H1 (cell line): Measurements from ENCODE around the gene NMU. TPM values are rescaled to one million over a fixed set of nuclear protein-coding genes. Genes with fewer than 3 reads are reported as not detected.

Experiments
- CTCF ChIA-PET: fragments of 300-600 bp; sonication (Branson Sonifier 250); formaldehyde crosslinking; loops from one replicate; lab custom pipeline; 2021; ENCODE audit not compliant: partially characterized antibody; lab: Charles Lee
- POLR2A ChIA-PET: fragments of 300-600 bp; sonication (Branson Sonifier 250); formaldehyde crosslinking; loops from one replicate; lab custom pipeline; 2021; ENCODE audit warnings: inconsistent platforms; ENCODE audit not compliant: partially characterized antibody; lab: Charles Lee
- DNase-seq, 2 experiments: peaks; one replicate each; pipeline versions ENCODE4 v3.0.0 to v3.0.0-alpha.2; 2010 to 2022; ENCODE audit warnings: low spot score in 2 of 2, low read depth in 1 of 2, mixed read lengths in 1 of 2
- FAIRE-seq: peaks from 2 replicates; lab custom pipeline; 2011; peaks lifted over from hg19 to GRCh38; lab: Jason Lieb, UNC
- H2AFZ ChIP-seq: 2 replicates; pipeline ENCODE4 v1.8.1; 2012; ENCODE audit warnings: low read length, inconsistent platforms
- H2AK5ac ChIP-seq: 2 replicates; pipeline ENCODE4 v1.6.1; 2013; ENCODE audit warnings: low read depth, low read length
- H2BK120ac ChIP-seq: replicated peaks from 2 replicates; pipeline ENCODE3; 2013; ENCODE audit warnings: low read depth, low read length, inconsistent platforms
- H2BK12ac ChIP-seq: 2 replicates; pipeline ENCODE4 v1.6.1; 2013; ENCODE audit warnings: low read depth, low read length
- H2BK15ac ChIP-seq: 2 replicates; pipeline ENCODE4 v1.6.1; 2013; ENCODE audit warnings: low read length
- H2BK20ac ChIP-seq: 2 replicates; pipeline ENCODE4 v1.6.1; 2013; ENCODE audit warnings: low read length
- H2BK5ac ChIP-seq: 2 replicates; pipeline ENCODE4 v1.6.1; 2013; ENCODE audit warnings: low read depth, low read length
- H3K14ac ChIP-seq: 2 replicates; pipeline ENCODE4 v1.6.1; 2013; ENCODE audit warnings: inconsistent platforms; ENCODE audit not compliant: insufficient read length
- H3K18ac ChIP-seq: 2 replicates; pipeline ENCODE4 v1.6.1; 2013; ENCODE audit warnings: low read length; ENCODE audit errors: extremely low read depth
- H3K23ac ChIP-seq: 2 replicates; pipeline ENCODE4 v1.6.1; 2013; ENCODE audit warnings: inconsistent platforms; ENCODE audit not compliant: insufficient read length
- H3K23me2 ChIP-seq: 2 replicates; pipeline ENCODE4 v1.6.1; 2013; ENCODE audit warnings: low read depth, low read length
- H3K27ac ChIP-seq: 2 replicates; pipeline ENCODE4 v1.6.1; 2011; ENCODE audit warnings: low read depth, low read length, inconsistent platforms
- H3K27me3 ChIP-seq, 4 experiments: replicated peaks in 1 of 4; 1 replicate in 1 of 4; 2 replicates in 3 of 4; pipeline versions ENCODE4 v1.6.1 to v1.8.1; 2011 to 2013; ENCODE audit warnings: low read length in 3 of 4, mild to moderate bottlenecking in 3 of 4, inconsistent platforms in 2 of 4, mixed read lengths in 2 of 4, moderate library complexity in 1 of 4; ENCODE audit not compliant: control insufficient read depth in 3 of 4, insufficient read depth in 3 of 4; ENCODE audit errors: extremely low read depth in 1 of 4
- H3K36me3 ChIP-seq, 4 experiments: 2 replicates each; pipeline versions ENCODE4 v1.6.1 to v1.8.1; 2011 to 2013; ENCODE audit warnings: mild to moderate bottlenecking in 4 of 4, low read length in 3 of 4, moderate library complexity in 2 of 4, control low read depth in 1 of 4, inconsistent platforms in 1 of 4; ENCODE audit not compliant: insufficient read depth in 4 of 4, control insufficient read depth in 2 of 4
- H3K4ac ChIP-seq: replicated peaks from 2 replicates; pipeline ENCODE3; 2013; ENCODE audit warnings: low read length, low read depth, mixed read lengths, inconsistent platforms; ENCODE audit not compliant: insufficient read length
- H3K4me1 ChIP-seq, 4 experiments: replicated peaks in 1 of 4; 1 replicate in 1 of 4; 2 replicates in 3 of 4; pipeline versions ENCODE4 v1.6.1 to v1.8.1; 2011 to 2013; ENCODE audit warnings: low read length in 3 of 4, inconsistent platforms in 2 of 4, mixed read lengths in 1 of 4; ENCODE audit not compliant: insufficient read depth in 4 of 4, control insufficient read depth in 3 of 4
- H3K4me2 ChIP-seq, 2 experiments: 2 replicates each; pipeline versions ENCODE4 v1.6.1 to v1.8.1; 2011 to 2013; ENCODE audit warnings: low read depth in 2 of 2, low read length in 2 of 2, control low read depth in 1 of 2, inconsistent platforms in 1 of 2, mild to moderate bottlenecking in 1 of 2; ENCODE audit not compliant: insufficient read depth in 1 of 2
- H3K4me3 ChIP-seq, 4 experiments: fragments of 200-600, 300-600 bp in 1 of 4; sonication (generic), shearing (Covaris generic), sonication (Bioruptor Twin) in 1 of 4; 2 replicates each; pipeline versions ENCODE4 v1.5.1 to v1.8.1; 2011 to 2016; ENCODE audit warnings: low read length in 4 of 4, low read depth in 3 of 4, control low read depth in 2 of 4, inconsistent platforms in 2 of 4, mild to moderate bottlenecking in 2 of 4, mixed read lengths in 1 of 4, moderate library complexity in 1 of 4; ENCODE audit not compliant: insufficient read depth in 2 of 4; ENCODE audit errors: extremely low read depth in 1 of 4
- H3K56ac ChIP-seq: replicated peaks from 2 replicates; pipeline ENCODE3; 2013; ENCODE audit warnings: low read depth, mild to moderate bottlenecking, mixed read lengths, low read length, inconsistent platforms; ENCODE audit not compliant: insufficient read length
- H3K79me1 ChIP-seq: 2 replicates; pipeline ENCODE4 v1.6.1; 2013; ENCODE audit warnings: low read depth, low read length, control low read depth
- H3K79me2 ChIP-seq, 2 experiments: 2 replicates each; pipeline versions ENCODE4 v1.6.1 to v1.8.1; 2012 to 2013; ENCODE audit warnings: low read length in 2 of 2, mild to moderate bottlenecking in 2 of 2, inconsistent platforms in 1 of 2; ENCODE audit not compliant: insufficient read depth in 2 of 2, control insufficient read depth in 1 of 2
- H3K9ac ChIP-seq, 4 experiments: replicated peaks in 1 of 4; 1 replicate in 1 of 4; 2 replicates in 3 of 4; pipeline versions ENCODE4 v1.6.1 to v1.8.1; 2011 to 2013; ENCODE audit warnings: low read depth in 3 of 4, low read length in 3 of 4, control low read depth in 2 of 4, mild to moderate bottlenecking in 2 of 4, moderate library complexity in 2 of 4, inconsistent platforms in 1 of 4; ENCODE audit errors: extremely low read depth in 1 of 4
- H3K9me3 ChIP-seq, 2 experiments: 2 replicates each; pipeline versions ENCODE4 v1.6.1 to v1.8.1; 2012 to 2013; ENCODE audit warnings: mild to moderate bottlenecking in 2 of 2, moderate library complexity in 2 of 2, control low read depth in 1 of 2, inconsistent platforms in 1 of 2, low read depth in 1 of 2, low read length in 1 of 2, mixed read lengths in 1 of 2; ENCODE audit not compliant: insufficient read depth in 2 of 2
- H4K20me1 ChIP-seq, 2 experiments: replicated peaks in 1 of 2; 2 replicates each; pipeline versions ENCODE3 to v1.8.1; 2011 to 2013; ENCODE audit warnings: inconsistent platforms in 2 of 2, low read length in 2 of 2, mild to moderate bottlenecking in 1 of 2; ENCODE audit not compliant: insufficient read depth in 2 of 2, control insufficient read depth in 1 of 2
- H4K5ac ChIP-seq: 2 replicates; pipeline ENCODE4 v1.6.1; 2013; ENCODE audit warnings: low read length, low read depth, mixed read lengths, inconsistent platforms; ENCODE audit not compliant: insufficient read length
- H4K8ac ChIP-seq: 2 replicates; pipeline ENCODE4 v1.8.0; 2013; ENCODE audit warnings: mild to moderate bottlenecking, moderate library complexity, low read length, inconsistent platforms; ENCODE audit not compliant: insufficient read depth; ENCODE audit errors: extremely low read depth
- H4K91ac ChIP-seq: replicated peaks from 2 replicates; pipeline ENCODE3; 2013; ENCODE audit warnings: low read length, mixed read lengths, inconsistent platforms; ENCODE audit not compliant: insufficient read length
- CHD2 ChIP-seq: IDR thresholded peaks from 2 replicates; pipeline ENCODE4 v1.6.1; 2012; ENCODE audit warnings: low read length, improper control_type of control experiment
- HDAC6 ChIP-seq: IDR thresholded peaks from one replicate; pipeline ENCODE4 v1.7.1; 2012; ENCODE audit warnings: low read depth, mild to moderate bottlenecking, inconsistent platforms, low read length, moderate library complexity
- NANOG ChIP-seq: IDR thresholded peaks from 2 replicates; pipeline ENCODE4 v1.6.1; 2011; ENCODE audit warnings: low read length, low read depth, mild to moderate bottlenecking, inconsistent platforms; ENCODE audit not compliant: insufficient read depth, poor library complexity, severe bottlenecking
- PHF8 ChIP-seq: fragments of 200-600 bp; sonication (generic); conservative IDR thresholded peaks from 2 replicates; pipeline ENCODE4 v1.7.1; 2012; ENCODE audit warnings: low read depth, mild to moderate bottlenecking, inconsistent platforms, low read length, moderate library complexity
- POLR2AphosphoS5 ChIP-seq: IDR thresholded peaks from 2 replicates; pipeline ENCODE4 v1.6.1; 2011; ENCODE audit warnings: low read depth, low read length
- RAD21 ChIP-seq, 2 experiments: IDR thresholded peaks in 1 of 2; conservative IDR thresholded peaks in 1 of 2; 2 replicates each; pipeline ENCODE4 v1.6.1; 2011; ENCODE audit warnings: low read depth in 2 of 2, low read length in 2 of 2, improper control_type of control experiment in 1 of 2, inconsistent platforms in 1 of 2, mild to moderate bottlenecking in 1 of 2, moderate library complexity in 1 of 2
- SIRT6 ChIP-seq: IDR thresholded peaks from one replicate; pipeline ENCODE4 v1.7.1; 2012; ENCODE audit warnings: low read length, inconsistent platforms
- SP4 ChIP-seq: IDR thresholded peaks from 2 replicates; pipeline ENCODE4 v1.6.1; 2012; ENCODE audit warnings: low read length, inconsistent platforms
- SRF ChIP-seq: IDR thresholded peaks from 2 replicates; pipeline ENCODE4 v1.6.1; 2011; ENCODE audit warnings: mild to moderate bottlenecking, low read depth, low read length, moderate library complexity
- TAF1 ChIP-seq: IDR thresholded peaks from 2 replicates; pipeline ENCODE4 v1.6.1; 2011; ENCODE audit warnings: mild to moderate bottlenecking, low read depth, low read length
- TAF7 ChIP-seq: optimal IDR thresholded peaks from 2 replicates; pipeline ENCODE3; 2011; ENCODE audit warnings: low read depth, mild to moderate bottlenecking, inconsistent platforms, low read length, moderate library complexity, borderline replicate concordance
- ZNF274 ChIP-seq: IDR thresholded peaks from 2 replicates; pipeline ENCODE4 v1.7.0; 2012; ENCODE audit warnings: low read length, borderline replicate concordance; ENCODE audit errors: extremely low read depth
- WGBS, 2 experiments: shearing (Covaris generic) in 1 of 2; methylation state at CpG; one replicate each; pipeline versions ENCODE4 v1.1.6 to v1.1.7; 2013 to 2015; ENCODE audit warnings: low lambda C conversion rate in 2 of 2, mixed read lengths in 2 of 2, inconsistent platforms in 1 of 2, low coverage in 1 of 2, missing lambda C conversion rate in 1 of 2; ENCODE audit not compliant: insufficient replicate concordance in 2 of 2, insufficient coverage in 1 of 2, insufficient read length in 1 of 2; ENCODE audit errors: extremely low coverage in 1 of 2, missing lambda C conversion rate in 1 of 2; 5-methylcytosine and 5-hydroxymethylcytosine counted together
- polyA plus RNA-seq, 7 experiments: library from polyadenylated mRNA; depleted of rRNA in 3 of 7; stranded (reverse) in 5 of 7; unstranded in 2 of 7; fragments of >200 nt in 5 of 7; fragments of 200-250 nt in 2 of 7; gene quantifications; 1 replicate in 5 of 7; 2 replicates in 1 of 7; 4 replicates in 1 of 7; pipeline versions ENCODE4 v1.2.1 to v1.2.3, GENCODE V29; 2011 to 2013; ENCODE audit warnings: missing spikeins in 2 of 7, mixed read lengths in 2 of 7
- total RNA-seq: library from RNA; stranded (reverse); fragmentation: NEBNext Ultra II Directional; extraction: Animal tissue kit (Norgen Biotek cat#: 25700); gene quantifications from 2 replicates; pipeline ENCODE4 v1.2.1, GENCODE V29; 2021

NMU gene
- total and polyA plus RNA-seq, 2 of the 8 experiments (the other 6 are each of a cell fraction or from before 2014, with no cell fraction given): 30.5 to 50.4 TPM

DNA sequence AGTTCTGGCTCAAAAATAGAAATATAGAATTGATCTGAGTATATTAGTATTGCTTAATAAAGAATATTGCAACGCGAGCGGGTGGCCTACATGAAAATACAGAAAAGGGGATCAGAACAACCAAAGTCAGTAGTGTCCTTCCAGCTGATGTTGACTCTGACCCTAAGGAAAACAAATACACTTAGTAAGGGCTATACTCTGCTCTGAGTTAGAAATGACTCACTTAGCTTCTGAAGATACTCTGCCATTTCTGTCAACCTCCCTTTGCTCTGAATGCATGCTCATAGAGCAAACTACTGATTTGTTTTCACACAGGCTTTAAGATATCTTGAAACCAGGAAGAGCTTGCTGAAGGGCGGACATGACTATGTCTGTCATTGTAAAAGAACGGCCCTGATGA, 22.6 kb upstream of the NMU start:
- Histone ChIP-seq H3K9ac (no peak overlapping the region), H2BK15ac (no peak overlapping the region), H2BK120ac (no peak overlapping the region), H4K8ac (no peak overlapping the region), H2BK20ac (no peak overlapping the region), H3K4me3 (no peak overlapping the region), H3K4me1 (no peaks in the 10 kb centered on the region), H2BK5ac (no peak overlapping the region), H3K56ac (no peak overlapping the region), H3K18ac (no peak overlapping the region), H2BK12ac (no peak overlapping the region), H2AK5ac (no peak overlapping the region), H3K23ac (no peak overlapping the region), H3K23me2 (no peaks in the 10 kb centered on the region; the same call in 1 of the 2 replicates), H3K27ac (no peak overlapping the region), H4K91ac (no peak overlapping the region), H3K4ac (no peak overlapping the region), H4K5ac (no peak overlapping the region), H3K79me1 (no peaks in the 10 kb centered on the region), H3K36me3 (no peaks in the 10 kb centered on the region), H4K20me1 (no peaks in the 10 kb centered on the region), H2AFZ (no peak overlapping the region), H3K9me3 (no peaks in the 10 kb centered on the region), H3K27me3 (no peaks in the 10 kb centered on the region), H3K79me2 (no peaks in the 10 kb centered on the region), H3K4me2 (no peak overlapping the region), H3K14ac (no peak overlapping the region)
- DNase-seq (no peak), FAIRE-seq (no peak)
- 92% methylated on average over 5 of the region's 5 CpGs; no CpG with 5 or more reads in 1 of the 2 experiments for WGBS, 2 experiments
- CTCF ChIA-PET: interaction anchor here (0.6 kb wide), 1 partner anchor 284 kb away, joined by 3 read pairs; no protein-coding TSS in a partner anchor
- TF ChIP-seq SP4: no peak
- TF ChIP-seq RAD21 (IDR thresholded peaks at IDR 0.05 in 1 of 2, conservative IDR thresholded peaks at IDR 0.05 in 1 of 2; ENCODE audit: low read depth in 2 of 2, low read length in 2 of 2): no peak
- TF ChIP-seq NANOG: no peak
- TF ChIP-seq SRF: no peak
- no peak for TF ChIP-seq PHF8
- TF ChIP-seq POLR2AphosphoS5: no peak
- no peak for TF ChIP-seq HDAC6
- no peak for TF ChIP-seq CHD2
- TF ChIP-seq SIRT6: no peak
- TF ChIP-seq TAF1: no peak
- no peak for TF ChIP-seq TAF7
- no peak for TF ChIP-seq ZNF274
- POLR2A ChIA-PET: no interaction called here
